Osteoblast (primary cell): ENCODE measurements around the gene CYP4F11. TPM values are rescaled to one million over a fixed set of nuclear protein-coding genes. Genes with fewer than 3 reads are reported as not detected.

Experiments used
- DNase-seq: peaks from one replicate; pipeline ENCODE4 v3.0.0; 2011; ENCODE audit warnings: low spot score, mixed read lengths; ENCODE audit not compliant: insufficient read length; ENCODE audit errors: missing footprints
- H2AFZ ChIP-seq: 2 replicates; pipeline ENCODE4 v1.6.0; 2011; ENCODE audit warnings: mild to moderate bottlenecking, low read length
- H3K27ac ChIP-seq: 2 replicates; pipeline ENCODE4 v1.5.1; 2011; ENCODE audit warnings: mild to moderate bottlenecking, low read depth, low read length, moderate library complexity
- H3K27me3 ChIP-seq: 2 replicates; pipeline ENCODE4 v1.6.0; 2012; ENCODE audit warnings: mild to moderate bottlenecking, control low read depth, inconsistent platforms, low read length, moderate library complexity; ENCODE audit not compliant: insufficient read depth
- H3K36me3 ChIP-seq: 2 replicates; pipeline ENCODE4 v1.5.1; 2011; ENCODE audit warnings: mild to moderate bottlenecking, low read length, control low read depth, moderate library complexity; ENCODE audit not compliant: insufficient read depth
- H3K4me1 ChIP-seq: 2 replicates; pipeline ENCODE4 v1.5.1; 2011; ENCODE audit warnings: mild to moderate bottlenecking, low read length, control low read depth, moderate library complexity; ENCODE audit not compliant: insufficient read depth
- H3K4me2 ChIP-seq: 2 replicates; pipeline ENCODE4 v1.6.0; 2011; ENCODE audit warnings: mild to moderate bottlenecking, low read length; ENCODE audit not compliant: insufficient read depth
- H3K4me3 ChIP-seq: fragments of 200-600 bp; sonication (generic); 3 replicates; pipeline ENCODE4 v1.5.1; 2012; ENCODE audit warnings: mild to moderate bottlenecking, low read length, inconsistent platforms; ENCODE audit not compliant: insufficient read depth
- H3K79me2 ChIP-seq: 2 replicates; pipeline ENCODE4 v1.6.0; 2012; ENCODE audit warnings: mild to moderate bottlenecking, low read length, control low read depth, inconsistent platforms; ENCODE audit not compliant: insufficient read depth
- H3K9me3 ChIP-seq: 2 replicates; pipeline ENCODE4 v1.5.1; 2011; ENCODE audit warnings: low read depth, low read length, control low read depth
- H4K20me1 ChIP-seq: 2 replicates; pipeline ENCODE4 v1.6.0; 2012; ENCODE audit warnings: mild to moderate bottlenecking, low read length, control low read depth; ENCODE audit not compliant: insufficient read depth
- CTCF ChIP-seq: IDR thresholded peaks from 2 replicates; pipeline ENCODE4 v1.5.1; 2011; ENCODE audit warnings: mild to moderate bottlenecking, low read depth, low read length, moderate library complexity; ENCODE audit errors: extremely low read depth
- total RNA-seq: library from RNA; depleted of rRNA; stranded (reverse); fragments of >200 nt; gene quantifications from 2 replicates; pipeline ENCODE4 v1.2.3, GENCODE V29; 2012

CYP4F11 gene
- total RNA-seq, 1 donor, result not detected

- H3K4me3 ChIP-seq, result no peak overlapping the region
- H3K4me2 ChIP-seq, result no peak overlapping the region
- H3K79me2 ChIP-seq, result no peaks in the 10 kb centered on the region
- no peaks in the 10 kb centered on the region for H3K36me3 ChIP-seq
- no peak overlapping the region for H2AFZ ChIP-seq
- no peak for DNase-seq
- H3K27ac ChIP-seq, result no peak overlapping the region
- no peaks in the 10 kb centered on the region for H4K20me1 ChIP-seq
- TF ChIP-seq CTCF, result no peak
- no peaks in the 10 kb centered on the region for H3K27me3 ChIP-seq
- no peaks in the 10 kb centered on the region for H3K9me3 ChIP-seq
- H3K4me1 ChIP-seq, result no peaks in the 10 kb centered on the region
Measured at GRCh38 chr19:15923702-15924101, 10.6 kb downstream of the CYP4F11 start.

- Histone ChIP-seq H3K9me3 (no peaks in the 10 kb centered on the region), H3K36me3 (no peaks in the 10 kb centered on the region), H3K27ac (no peak overlapping the region), H2AFZ (no peak overlapping the region), H3K4me3 (no peak overlapping the region), H4K20me1 (no peaks in the 10 kb centered on the region), H3K4me1 (no peaks in the 10 kb centered on the region), H3K4me2 (no peak overlapping the region), H3K79me2 (no peaks in the 10 kb centered on the region), H3K27me3 (no peaks in the 10 kb centered on the region)
- TF ChIP-seq CTCF, result no peak
- no peak for DNase-seq
Measured at GRCh38 chr19:15922021-15922420, 12.3 kb downstream of the CYP4F11 start.

- no peak for DNase-seq
- no peaks in the 10 kb centered on the region for H3K36me3 ChIP-seq
Measured at GRCh38 chr19:15919243-15919642, 15.1 kb downstream of the CYP4F11 start.

GRCh38 chr19:15915109-15915508, 19.2 kb downstream of the CYP4F11 start:
- no peak overlapping the region for H2AFZ ChIP-seq
- no peaks in the 10 kb centered on the region for H3K36me3 ChIP-seq
- H3K79me2 ChIP-seq, result no peaks in the 10 kb centered on the region
- TF ChIP-seq CTCF, result no peak
- H3K4me1 ChIP-seq, result no peaks in the 10 kb centered on the region
- no peak overlapping the region for H3K4me3 ChIP-seq
- H3K27ac ChIP-seq, result no peak overlapping the region
- peaks cover 15% of the 10 kb centered on the region for H3K27me3 ChIP-seq
- no peak overlapping the region for H3K4me2 ChIP-seq
- no peaks in the 10 kb centered on the region for H4K20me1 ChIP-seq
- H3K9me3 ChIP-seq, result no peaks in the 10 kb centered on the region
- DNase-seq, result no peak

More at GRCh38 chr19:15919243-15919642, 15.1 kb downstream of the CYP4F11 start:
- H3K4me2 ChIP-seq, result no peak overlapping the region
- TF ChIP-seq CTCF, result no peak
- no peaks in the 10 kb centered on the region for H4K20me1 ChIP-seq
- H3K79me2 ChIP-seq, result no peaks in the 10 kb centered on the region
- no peak overlapping the region for H3K27ac ChIP-seq
- H3K4me1 ChIP-seq, result no peaks in the 10 kb centered on the region
- no peaks in the 10 kb centered on the region for H3K9me3 ChIP-seq
- H3K4me3 ChIP-seq, result no peak overlapping the region
- H3K27me3 ChIP-seq, result no peaks in the 10 kb centered on the region
- H2AFZ ChIP-seq, result no peak overlapping the region
